ENCODE results near the gene PANK1. TPM values are rescaled to one million over a fixed set of nuclear protein-coding genes. Genes with fewer than 3 reads are reported as not detected.

Gene PANK1
- total and polyA plus RNA-seq, 2 donors from 2014 or later: 5.4 to 31.3 TPM

- no peak overlapping the region for H3K9ac ChIP-seq (ENCODE audit: low read length in 3 of 3)
- intact Hi-C loops (cut with DNase I): no loop called here
- no peak overlapping the region for H3K4me3 ChIP-seq (ENCODE audit: low read length in 3 of 3)
- H3K27me3 ChIP-seq (ENCODE audit: control insufficient read depth, insufficient read depth, low read length): no peaks in the 10 kb centered on the region
- no peaks in the 10 kb centered on the region for H3K9me3 ChIP-seq (ENCODE audit: control insufficient read depth in 2 of 3, insufficient read depth in 1 of 3, low read length in 3 of 3)
- no peaks in the 10 kb centered on the region for H3K36me3 ChIP-seq (ENCODE audit: control insufficient read depth in 2 of 3, insufficient read depth in 3 of 3, low read length in 3 of 3)
- H3K4me1 ChIP-seq (ENCODE audit: control insufficient read depth in 2 of 3, insufficient read depth in 2 of 3, low read depth in 1 of 3, low read length in 3 of 3): no peaks in the 10 kb centered on the region
- TF ChIP-seq, protein P1, sequence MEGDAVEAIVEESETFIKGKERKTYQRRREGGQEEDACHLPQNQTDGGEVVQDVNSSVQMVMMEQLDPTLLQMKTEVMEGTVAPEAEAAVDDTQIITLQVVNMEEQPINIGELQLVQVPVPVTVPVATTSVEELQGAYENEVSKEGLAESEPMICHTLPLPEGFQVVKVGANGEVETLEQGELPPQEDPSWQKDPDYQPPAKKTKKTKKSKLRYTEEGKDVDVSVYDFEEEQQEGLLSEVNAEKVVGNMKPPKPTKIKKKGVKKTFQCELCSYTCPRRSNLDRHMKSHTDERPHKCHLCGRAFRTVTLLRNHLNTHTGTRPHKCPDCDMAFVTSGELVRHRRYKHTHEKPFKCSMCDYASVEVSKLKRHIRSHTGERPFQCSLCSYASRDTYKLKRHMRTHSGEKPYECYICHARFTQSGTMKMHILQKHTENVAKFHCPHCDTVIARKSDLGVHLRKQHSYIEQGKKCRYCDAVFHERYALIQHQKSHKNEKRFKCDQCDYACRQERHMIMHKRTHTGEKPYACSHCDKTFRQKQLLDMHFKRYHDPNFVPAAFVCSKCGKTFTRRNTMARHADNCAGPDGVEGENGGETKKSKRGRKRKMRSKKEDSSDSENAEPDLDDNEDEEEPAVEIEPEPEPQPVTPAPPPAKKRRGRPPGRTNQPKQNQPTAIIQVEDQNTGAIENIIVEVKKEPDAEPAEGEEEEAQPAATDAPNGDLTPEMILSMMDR (IDR thresholded peaks at IDR 0.05; ENCODE audit: borderline replicate concordance, extremely low read depth, insufficient read depth): no peak
- H3K27ac ChIP-seq (ENCODE audit: low read depth in 2 of 2, low read length in 2 of 2): no peak overlapping the region
- DNase-seq: no peak
- no peak for FAIRE-seq
These were observed 38.8 kb upstream of the PANK1 start for GRCh38 chr10:89683883-89684282.

DNA sequence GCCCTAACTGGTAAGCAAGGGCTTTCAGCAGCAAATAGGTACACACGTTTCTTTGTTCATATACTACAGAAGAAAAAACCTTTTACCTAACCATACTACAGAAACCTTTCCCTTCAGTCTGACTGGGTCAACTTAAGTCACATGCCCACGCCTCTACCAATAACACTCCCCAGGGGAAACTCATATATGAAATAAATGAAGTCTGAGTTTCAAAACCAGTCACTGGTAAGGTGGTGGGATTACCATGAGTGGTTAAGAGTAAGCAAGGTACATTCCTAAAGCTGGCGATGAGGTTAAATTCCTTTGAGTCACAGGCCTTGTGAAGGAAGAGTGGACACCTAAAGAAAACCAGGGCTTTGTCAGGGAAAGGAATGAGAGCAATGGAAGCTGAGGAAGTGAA, 34.9 kb upstream of the PANK1 start:
- Histone ChIP-seq H3K9ac (ENCODE audit: low read length in 3 of 3) (no peak overlapping the region), H3K27ac (ENCODE audit: low read depth in 2 of 2, low read length in 2 of 2) (no peak overlapping the region), H3K9me3 (ENCODE audit: control insufficient read depth in 2 of 3, insufficient read depth in 1 of 3, low read length in 3 of 3) (no peaks in the 10 kb centered on the region), H3K27me3 (ENCODE audit: control insufficient read depth, insufficient read depth, low read length) (no peaks in the 10 kb centered on the region), H3K36me3 (ENCODE audit: control insufficient read depth in 2 of 3, insufficient read depth in 3 of 3, low read length in 3 of 3) (no peaks in the 10 kb centered on the region), H3K4me1 (ENCODE audit: control insufficient read depth in 2 of 3, insufficient read depth in 2 of 3, low read depth in 1 of 3, low read length in 3 of 3) (no peaks in the 10 kb centered on the region), H3K4me3 (ENCODE audit: low read length in 3 of 3) (no peak overlapping the region)
- DNase-seq (no peak), FAIRE-seq (no peak)
- TF ChIP-seq, protein P1 (IDR thresholded peaks at IDR 0.05; ENCODE audit: borderline replicate concordance, extremely low read depth, insufficient read depth): no peak
- intact Hi-C loops (cut with DNase I): no loop called here

DNA sequence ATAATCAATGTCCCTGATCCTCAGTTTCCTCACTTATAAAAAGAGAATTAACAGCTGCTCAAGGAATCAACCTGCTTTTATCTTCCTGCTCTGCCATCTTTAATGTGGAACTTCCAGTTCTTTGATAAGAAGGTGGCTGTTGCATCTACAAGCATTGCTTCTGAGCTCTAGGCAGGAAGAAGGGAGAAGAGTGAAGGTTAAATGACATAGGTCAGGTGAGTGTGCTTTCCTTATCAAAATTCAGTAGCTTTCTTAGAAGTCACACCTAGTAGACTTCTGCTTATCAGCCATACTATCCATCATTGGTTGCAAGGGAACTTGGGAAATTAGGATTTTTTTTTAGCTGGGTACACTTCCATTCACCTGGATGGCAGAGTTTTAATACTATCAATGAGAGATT, 32.3 kb upstream of the PANK1 start:
- intact Hi-C loops (cut with DNase I): no loop called here
- TF ChIP-seq, protein P1 (IDR thresholded peaks at IDR 0.05; ENCODE audit: borderline replicate concordance, extremely low read depth, insufficient read depth): no peak
- no peak overlapping the region for H3K4me3 ChIP-seq (ENCODE audit: low read length in 3 of 3)
- no peaks in the 10 kb centered on the region for H3K9me3 ChIP-seq (ENCODE audit: control insufficient read depth in 2 of 3, insufficient read depth in 1 of 3, low read length in 3 of 3)
- H3K4me1 ChIP-seq (ENCODE audit: control insufficient read depth in 2 of 3, insufficient read depth in 2 of 3, low read depth in 1 of 3, low read length in 3 of 3): no peaks in the 10 kb centered on the region
- H3K27me3 ChIP-seq (ENCODE audit: control insufficient read depth, insufficient read depth, low read length): no peaks in the 10 kb centered on the region
- DNase-seq (no peak), FAIRE-seq (no peak)
- H3K36me3 ChIP-seq (ENCODE audit: control insufficient read depth in 2 of 3, insufficient read depth in 3 of 3, low read length in 3 of 3): no peaks in the 10 kb centered on the region
- H3K9ac ChIP-seq (ENCODE audit: low read length in 3 of 3): no peak overlapping the region
- no peak overlapping the region for H3K27ac ChIP-seq (ENCODE audit: low read depth in 2 of 2, low read length in 2 of 2)

- H3K36me3 ChIP-seq (ENCODE audit: control insufficient read depth in 2 of 3, insufficient read depth in 3 of 3, low read length in 3 of 3): no peaks in the 10 kb centered on the region
- no peak overlapping the region for H3K9ac ChIP-seq (ENCODE audit: low read length in 3 of 3)
- intact Hi-C loops (cut with DNase I): no loop called here
- FAIRE-seq (no peak), DNase-seq (no peak)
- no peak overlapping the region for H3K27ac ChIP-seq (ENCODE audit: low read depth in 2 of 2, low read length in 2 of 2)
- TF ChIP-seq, protein P1 (IDR thresholded peaks at IDR 0.05; ENCODE audit: borderline replicate concordance, extremely low read depth, insufficient read depth): no peak
- no peaks in the 10 kb centered on the region for H3K9me3 ChIP-seq (ENCODE audit: control insufficient read depth in 2 of 3, insufficient read depth in 1 of 3, low read length in 3 of 3)
- no peaks in the 10 kb centered on the region for H3K4me1 ChIP-seq (ENCODE audit: control insufficient read depth in 2 of 3, insufficient read depth in 2 of 3, low read depth in 1 of 3, low read length in 3 of 3)
- H3K27me3 ChIP-seq (ENCODE audit: control insufficient read depth, insufficient read depth, low read length): no peaks in the 10 kb centered on the region
- no peak overlapping the region for H3K4me3 ChIP-seq (ENCODE audit: low read length in 3 of 3)
These were observed 25.9 kb upstream of the PANK1 start for GRCh38 chr10:89670926-89671325.

Data from kidney (tissue), 14 donors.